ENCODE data around the gene VAMP2. TPM values are rescaled to one million over a fixed set of nuclear protein-coding genes. Genes with fewer than 3 reads are reported as not detected.
A peak's percentile ranks its signal among the peaks of the same experiment; 100 is the strongest.

Gene VAMP2
- total and polyA plus RNA-seq, 2 donors (not counting 1 experiment from before 2014, with no cell fraction given) = 162 to 209 TPM

GRCh38 chr17:8151641-8152111 lies 11.1 kb downstream of the VAMP2 start:
- WGBS (ENCODE audit: insufficient coverage) = 1% methylated on average over 20 of the region's 22 CpGs
- peak overlapping the region; percentile 98 for H3K4me2 ChIP-seq (replicated peaks; ENCODE audit: low read depth, low read length, poor library complexity, severe bottlenecking)
- intact Hi-C loops (cut with micrococcal nuclease) = loop anchor here (1.0 kb wide), 1 partner anchor 12 kb away; no protein-coding TSS in a partner anchor
- Mint-ChIP-seq H3K27me3 (no peaks in the 10 kb centered on the region), H3K27ac (peak overlapping the region; percentile 87), H3K4me3 (peak overlapping the region; percentile 94), H3K9me3 (ENCODE audit: insufficient read depth) (no peaks in the 10 kb centered on the region), H3K4me1 (peaks cover 42% of the 10 kb centered on the region)
- H2AFZ ChIP-seq (ENCODE audit: insufficient read depth, low read depth, low read length, poor library complexity, severe bottlenecking) = no peak overlapping the region
- ATAC-seq (ENCODE audit: low read depth) = no peak
- ChIA-PET CTCF (interaction anchor here (0.6 to 2.5 kb wide), 5 partner anchors 11 to 598 kb away, joined by 4 to 19 read pairs (median 5); partner anchors contain the start of gene ALOXE3), POLR2A (interaction anchor here (0.5 to 5.6 kb wide), 5 partner anchors 11 to 220 kb away, joined by 3 to 36 read pairs (median 9); partner anchors contain the start of genes CNTROB, CTC1, TRAPPC1 and VAMP2)
- H3K9ac ChIP-seq (ENCODE audit: low read length) = peak overlapping the region; percentile 76
- no peaks in the 10 kb centered on the region for H3K27me3 ChIP-seq (replicated peaks in 1 of 4; ENCODE audit: control extremely low read depth in 1 of 4, control insufficient read depth in 3 of 4, insufficient read depth in 4 of 4, low read length in 3 of 4)
- peak overlapping the region; percentile 9 to 76 (median 69) for H3K4me3 ChIP-seq (ENCODE audit: control extremely low read depth in 1 of 5, extremely low read depth in 1 of 5, insufficient read depth in 1 of 5, low read depth in 2 of 5, low read length in 4 of 5)
- peaks cover 59% of the 10 kb centered on the region for H3K79me2 ChIP-seq (ENCODE audit: control insufficient read depth, insufficient read depth, low read length)
- peaks cover 0 to 6% (median 0%) of the 10 kb centered on the region in 3 donors for H3K9me3 ChIP-seq (ENCODE audit: control extremely low read depth in 1 of 3, control insufficient read depth in 2 of 3, insufficient read depth in 1 of 3, low read length in 2 of 3)
- peaks cover 54% of the 10 kb centered on the region for H4K20me1 ChIP-seq (ENCODE audit: control insufficient read depth, insufficient read depth, low read length, poor library complexity, severe bottlenecking)
- H3K36me3 ChIP-seq (replicated peaks in 1 of 2; ENCODE audit: control extremely low read depth in 1 of 2, control insufficient read depth in 1 of 2, extremely low read depth in 1 of 2, insufficient read depth in 2 of 2, low read length in 1 of 2) = peaks cover 0 to 37% of the 10 kb centered on the region in 2 experiments
- TF ChIP-seq EZH2 (IDR thresholded peaks at IDR 0.05; ENCODE audit: borderline replicate concordance, insufficient read depth, low read depth, low read length, poor library complexity, severe bottlenecking) (no peak), CTCF (IDR thresholded peaks at IDR 0.05) (no peak)
- H3K27ac ChIP-seq (ENCODE audit: low read length in 2 of 2) = peak overlapping the region; percentile 63 to 80
- H3K4me1 ChIP-seq (ENCODE audit: control insufficient read depth in 2 of 2, insufficient read depth in 2 of 2, low read length in 2 of 2) = peaks cover 50 to 64% of the 10 kb centered on the region in 2 donors
- no peak for DNase-seq

- H3K27me3 ChIP-seq (replicated peaks in 1 of 4; ENCODE audit: control extremely low read depth in 1 of 4, control insufficient read depth in 3 of 4, insufficient read depth in 4 of 4, low read length in 3 of 4) = no peaks in the 10 kb centered on the region
- CTCF ChIA-PET = interaction anchor here (0.6 to 2.5 kb wide), 7 partner anchors 11 to 597 kb away, joined by 3 to 19 read pairs (median 5); partner anchors contain the start of gene ALOXE3
- H3K4me3 ChIP-seq (ENCODE audit: control extremely low read depth in 1 of 5, extremely low read depth in 1 of 5, insufficient read depth in 1 of 5, low read depth in 2 of 5, low read length in 4 of 5) = peak overlapping the region; percentile 9 to 76 (median 69)
- H3K27ac ChIP-seq (ENCODE audit: low read length in 2 of 2) = peak overlapping the region; percentile 63 to 80
- H3K4me2 ChIP-seq (replicated peaks; ENCODE audit: low read depth, low read length, poor library complexity, severe bottlenecking) = peak overlapping the region; percentile 98
- peaks cover 58% of the 10 kb centered on the region for H4K20me1 ChIP-seq (ENCODE audit: control insufficient read depth, insufficient read depth, low read length, poor library complexity, severe bottlenecking)
- Mint-ChIP-seq H3K27ac (peak overlapping the region; percentile 87), H3K4me3 (peak overlapping the region; percentile 94), H3K27me3 (no peaks in the 10 kb centered on the region), H3K4me1 (peaks cover 42% of the 10 kb centered on the region), H3K9me3 (ENCODE audit: insufficient read depth) (no peaks in the 10 kb centered on the region)
- H3K9ac ChIP-seq (ENCODE audit: low read length) = peak overlapping the region; percentile 76
- H3K36me3 ChIP-seq (replicated peaks in 1 of 2; ENCODE audit: control extremely low read depth in 1 of 2, control insufficient read depth in 1 of 2, extremely low read depth in 1 of 2, insufficient read depth in 2 of 2, low read length in 1 of 2) = peaks cover 0 to 42% of the 10 kb centered on the region in 2 experiments
- ATAC-seq (ENCODE audit: low read depth) = peak; percentile 60
- H3K4me1 ChIP-seq (ENCODE audit: control insufficient read depth in 2 of 2, insufficient read depth in 2 of 2, low read length in 2 of 2) = peaks cover 50 to 64% of the 10 kb centered on the region in 2 donors
- DNase-seq = peak; percentile 95
- no peak for TF ChIP-seq CTCF (IDR thresholded peaks at IDR 0.05)
- TF ChIP-seq EZH2 (IDR thresholded peaks at IDR 0.05; ENCODE audit: borderline replicate concordance, insufficient read depth, low read depth, low read length, poor library complexity, severe bottlenecking) = no peak
- no peak overlapping the region for H2AFZ ChIP-seq (ENCODE audit: insufficient read depth, low read depth, low read length, poor library complexity, severe bottlenecking)
- 0% methylated on average over 38 of the region's 38 CpGs for WGBS (ENCODE audit: insufficient coverage)
- POLR2A ChIA-PET = interaction anchor here (0.8 to 5.6 kb wide), 5 partner anchors 11 to 144 kb away, joined by 3 to 36 read pairs (median 9); partner anchors contain the start of genes CTC1, SLC25A35 and VAMP2
- intact Hi-C loops (cut with micrococcal nuclease) = loop anchor here (1.0 kb wide), 1 partner anchor 12 kb away; no protein-coding TSS in a partner anchor
- peaks cover 63% of the 10 kb centered on the region for H3K79me2 ChIP-seq (ENCODE audit: control insufficient read depth, insufficient read depth, low read length)
- peaks cover 0 to 6% (median 0%) of the 10 kb centered on the region in 3 donors for H3K9me3 ChIP-seq (ENCODE audit: control extremely low read depth in 1 of 3, control insufficient read depth in 2 of 3, insufficient read depth in 1 of 3, low read length in 2 of 3)
These were observed 11.6 kb downstream of the VAMP2 start for GRCh38 chr17:8151120-8151640.

Data from B cell (primary cell).